ENCODE measurements around the gene PRKAR2B.

GRCh38 chr7:107157091-107157490 lies 112.6 kb downstream of the PRKAR2B start:
- TF ChIP-seq CTCF (IDR thresholded peaks at IDR 0.05): no peak
- no peak for TF ChIP-seq POLR2A (IDR thresholded peaks at IDR 0.05)

Data from body of pancreas (tissue), 4 donors.